Measurements from ENCODE around the gene AEBP2.

Gene AEBP2

GRCh38 chr12:19449814-19450213, 10.5 kb downstream of the AEBP2 start:
- DNase-seq (ENCODE audit: low read depth), result no peak
- no peak overlapping the region for H3K4me3 ChIP-seq (ENCODE audit: low read length)
- TF ChIP-seq CTCF (IDR thresholded peaks at IDR 0.05; ENCODE audit: insufficient read depth, low read depth, low read length, missing control alignments), result no peak

- DNase-seq (ENCODE audit: low read depth), result no peak
- no peak for TF ChIP-seq CTCF (IDR thresholded peaks at IDR 0.05; ENCODE audit: insufficient read depth, low read depth, low read length, missing control alignments)
- H3K4me3 ChIP-seq (ENCODE audit: low read length), result no peak overlapping the region
These were observed 11.1 kb downstream of the AEBP2 start for GRCh38 chr12:19450362-19450761.

GRCh38 chr12:19451196-19451595, 11.9 kb downstream of the AEBP2 start:
- H3K4me3 ChIP-seq (ENCODE audit: low read length), result no peak overlapping the region
- no peak for TF ChIP-seq CTCF (IDR thresholded peaks at IDR 0.05; ENCODE audit: insufficient read depth, low read depth, low read length, missing control alignments)
- DNase-seq (ENCODE audit: low read depth), result no peak

GRCh38 chr12:19453961-19454360, 14.7 kb downstream of the AEBP2 start:
- H3K4me3 ChIP-seq (ENCODE audit: low read length), result no peak overlapping the region
- no peak for DNase-seq (ENCODE audit: low read depth)
- TF ChIP-seq CTCF (IDR thresholded peaks at IDR 0.05; ENCODE audit: insufficient read depth, low read depth, low read length, missing control alignments), result no peak

- no peak overlapping the region for H3K4me3 ChIP-seq (ENCODE audit: low read length)
- TF ChIP-seq CTCF (IDR thresholded peaks at IDR 0.05; ENCODE audit: insufficient read depth, low read depth, low read length, missing control alignments), result no peak
- no peak for DNase-seq (ENCODE audit: low read depth)
These were observed 15.5 kb downstream of the AEBP2 start for GRCh38 chr12:19454837-19455236.

GRCh38 chr12:19456176-19456575, 16.9 kb downstream of the AEBP2 start:
- DNase-seq (ENCODE audit: low read depth), result no peak
- no peak overlapping the region for H3K4me3 ChIP-seq (ENCODE audit: low read length)
- TF ChIP-seq CTCF (IDR thresholded peaks at IDR 0.05; ENCODE audit: insufficient read depth, low read depth, low read length, missing control alignments), result no peak

- DNase-seq (ENCODE audit: low read depth), result no peak
- TF ChIP-seq CTCF (IDR thresholded peaks at IDR 0.05; ENCODE audit: insufficient read depth, low read depth, low read length, missing control alignments), result no peak
- no peak overlapping the region for H3K4me3 ChIP-seq (ENCODE audit: low read length)
These were observed 18.3 kb downstream of the AEBP2 start for GRCh38 chr12:19457561-19457960.
